ENCODE data around the gene PDPN. TPM values are rescaled to one million over a fixed set of nuclear protein-coding genes. Genes with fewer than 3 reads are reported as not detected.

PDPN gene
- total RNA-seq, 1 experiment from 2014 or later = not detected

DNA sequence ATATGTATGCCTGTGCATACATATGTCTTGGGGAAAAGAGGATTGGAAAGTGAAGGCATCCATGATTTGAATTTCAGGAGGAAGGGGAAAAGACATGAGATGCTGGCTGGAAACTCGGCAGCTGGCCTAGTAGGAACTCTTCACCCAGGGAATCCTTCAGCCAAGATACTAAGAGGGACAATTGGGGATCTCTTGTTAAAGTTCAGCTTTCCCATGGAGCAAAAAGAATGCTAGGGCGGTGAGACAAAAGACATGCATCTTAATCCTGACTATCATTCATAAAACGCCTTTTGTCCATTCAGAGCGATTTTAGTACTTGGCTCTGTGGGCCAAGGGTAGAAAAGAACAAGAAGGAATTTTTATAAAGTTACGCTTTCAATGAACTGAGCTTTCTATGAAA is 20.5 kb downstream of the PDPN start:
- CTCF ChIA-PET = interaction anchor here (0.7 kb wide), 1 partner anchor 128 kb away, joined by 3 read pairs; no protein-coding TSS in a partner anchor
- no peak for DNase-seq
- Mint-ChIP-seq H3K27ac (ENCODE audit: unreplicated experiment) (no peak overlapping the region), H3K4me1 (ENCODE audit: low read depth, unreplicated experiment) (no peaks in the 10 kb centered on the region), H3K27me3 (ENCODE audit: unreplicated experiment) (no peaks in the 10 kb centered on the region), H3K4me3 (ENCODE audit: low read depth, unreplicated experiment) (no peak overlapping the region), H3K9me3 (ENCODE audit: low read depth, unreplicated experiment) (peaks cover 8% of the 10 kb centered on the region), H3K36me3 (ENCODE audit: insufficient read depth, unreplicated experiment) (no peaks in the 10 kb centered on the region)
- intact Hi-C loops (cut with micrococcal nuclease; ENCODE audit: unreplicated experiment) = no loop called here
- no TSS peak for BruUV-seq (replicated peaks)
- no peak for TF ChIP-seq CTCF (IDR thresholded peaks at IDR 0.05; ENCODE audit: unreplicated experiment)

GRCh38 chr1:13604721-13605120 is 21.1 kb downstream of the PDPN start:
- no peaks in the 10 kb centered on the region for H3K4me1 Mint-ChIP-seq (ENCODE audit: low read depth, unreplicated experiment)
- DNase-seq = no peak
- peaks cover 8% of the 10 kb centered on the region for H3K9me3 Mint-ChIP-seq (ENCODE audit: low read depth, unreplicated experiment)
- no peaks in the 10 kb centered on the region for H3K27me3 Mint-ChIP-seq (ENCODE audit: unreplicated experiment)
- H3K4me3 Mint-ChIP-seq (ENCODE audit: low read depth, unreplicated experiment) = no peak overlapping the region
- intact Hi-C loops (cut with micrococcal nuclease; ENCODE audit: unreplicated experiment) = no loop called here
- no TSS peak for BruUV-seq (replicated peaks)
- no peaks in the 10 kb centered on the region for H3K36me3 Mint-ChIP-seq (ENCODE audit: insufficient read depth, unreplicated experiment)
- no peak overlapping the region for H3K27ac Mint-ChIP-seq (ENCODE audit: unreplicated experiment)
- CTCF ChIA-PET = interaction anchor here (0.7 kb wide), 1 partner anchor 127 kb away, joined by 3 read pairs; no protein-coding TSS in a partner anchor
- TF ChIP-seq CTCF (IDR thresholded peaks at IDR 0.05; ENCODE audit: unreplicated experiment) = no peak

- TF ChIP-seq CTCF (IDR thresholded peaks at IDR 0.05; ENCODE audit: unreplicated experiment) = no peak
- Mint-ChIP-seq H3K36me3 (ENCODE audit: insufficient read depth, unreplicated experiment) (no peaks in the 10 kb centered on the region), H3K27me3 (ENCODE audit: unreplicated experiment) (no peaks in the 10 kb centered on the region), H3K4me1 (ENCODE audit: low read depth, unreplicated experiment) (no peaks in the 10 kb centered on the region), H3K27ac (ENCODE audit: unreplicated experiment) (no peak overlapping the region), H3K9me3 (ENCODE audit: low read depth, unreplicated experiment) (peaks cover 8% of the 10 kb centered on the region), H3K4me3 (ENCODE audit: low read depth, unreplicated experiment) (no peak overlapping the region)
- CTCF ChIA-PET = interaction anchor here (0.7 kb wide), 1 partner anchor 127 kb away, joined by 3 read pairs; no protein-coding TSS in a partner anchor
- DNase-seq = no peak
- no TSS peak for BruUV-seq (replicated peaks)
- intact Hi-C loops (cut with micrococcal nuclease; ENCODE audit: unreplicated experiment) = no loop called here
Observed at GRCh38 chr1:13605159-13605558, 21.5 kb downstream of the PDPN start.

- DNase-seq = no peak
- Mint-ChIP-seq H3K36me3 (ENCODE audit: insufficient read depth, unreplicated experiment) (no peaks in the 10 kb centered on the region), H3K4me1 (ENCODE audit: low read depth, unreplicated experiment) (no peaks in the 10 kb centered on the region), H3K9me3 (ENCODE audit: low read depth, unreplicated experiment) (peaks cover 9% of the 10 kb centered on the region), H3K27me3 (ENCODE audit: unreplicated experiment) (no peaks in the 10 kb centered on the region), H3K4me3 (ENCODE audit: low read depth, unreplicated experiment) (no peak overlapping the region), H3K27ac (ENCODE audit: unreplicated experiment) (no peak overlapping the region)
- no TSS peak for BruUV-seq (replicated peaks)
- TF ChIP-seq CTCF (IDR thresholded peaks at IDR 0.05; ENCODE audit: unreplicated experiment) = no peak
- intact Hi-C loops (cut with micrococcal nuclease; ENCODE audit: unreplicated experiment) = no loop called here
- CTCF ChIA-PET = no interaction called here
Observed at GRCh38 chr1:13607002-13607401, 23.4 kb downstream of the PDPN start.

Data from Calu3 (cell line).